Ascending aorta (tissue), 2 donors: ENCODE measurements around the gene STIL. TPM values are rescaled to one million over a fixed set of nuclear protein-coding genes. Genes with fewer than 3 reads are reported as not detected.

Experiments used
- DNase-seq, 2 donors: peaks; one replicate each; pipeline ENCODE4 v3.0.0-alpha.2; 2019; ENCODE audit warnings: low spot score in 2 of 2
- H3K27ac ChIP-seq, 2 donors: fragments of 200-600 bp; sonication (generic); one replicate each; pipeline ENCODE4 v1.5.1; 2016 to 2017; ENCODE audit warnings: mild to moderate bottlenecking in 1 of 2
- H3K27me3 ChIP-seq: fragments of 200-600 bp; sonication (generic); one replicate; pipeline ENCODE4 v1.5.1; 2017
- H3K36me3 ChIP-seq, 2 donors: fragments of 200-600 bp; sonication (generic); one replicate each; pipeline ENCODE4 v1.5.1; 2016
- H3K4me1 ChIP-seq, 2 donors: fragments of 200-600 bp; sonication (generic); one replicate each; pipeline ENCODE4 v1.5.1; 2016 to 2017; ENCODE audit warnings: mild to moderate bottlenecking in 1 of 2
- H3K4me3 ChIP-seq, 2 donors: fragments of 200-600 bp; sonication (generic); one replicate each; pipeline ENCODE4 v1.5.1; 2016 to 2017; ENCODE audit warnings: mild to moderate bottlenecking in 1 of 2
- H3K9me3 ChIP-seq, 2 donors: fragments of 200-600 bp; sonication (generic); one replicate each; pipeline ENCODE4 v1.5.1; 2016
- intact Hi-C: fragments of 100-400 bp; cut with DNase I; formaldehyde crosslinking; loops from one replicate; pipeline ENCODE4 v1.15.1; 2023
- total RNA-seq: library from RNA; depleted of rRNA; stranded (reverse); fragments of >200 nt; gene quantifications from one replicate; pipeline ENCODE4 v1.1.0, GENCODE V29; 2016
- TF ChIP-seq, protein P1 (sequence below), 3 experiments: fragments of 200-600 bp in 2 of 3; fragments of 450-650 bp in 1 of 3; sonication (generic) in 2 of 3; IDR thresholded peaks; one replicate each; pipeline ENCODE4 v1.5.1; 2016 to 2019; ENCODE audit warnings: antibody characterized with exemption in 3 of 3, mild to moderate bottlenecking in 1 of 3, moderate library complexity in 1 of 3

Gene STIL
- total RNA-seq, 1 donor from 2014 or later = 0.11 TPM

- Histone ChIP-seq H3K36me3 (no peaks in the 10 kb centered on the region), H3K4me1 (peaks cover 14 to 22% of the 10 kb centered on the region in 2 donors), H3K4me3 (peak overlapping the region; percentile 93 to 100), H3K27me3 (no peaks in the 10 kb centered on the region), H3K27ac (peak overlapping the region; percentile 99 to 100), H3K9me3 (no peaks in the 10 kb centered on the region)
- intact Hi-C loops = loop anchor here (1.0 to 10.0 kb wide), 5 partner anchors 20 to 719 kb away; partner anchors contain the start of genes CYP4X1, FOXD2, MOB3C and PDZK1IP1
- peak; percentile 31 to 90 for DNase-seq
- TF ChIP-seq, protein P1, sequence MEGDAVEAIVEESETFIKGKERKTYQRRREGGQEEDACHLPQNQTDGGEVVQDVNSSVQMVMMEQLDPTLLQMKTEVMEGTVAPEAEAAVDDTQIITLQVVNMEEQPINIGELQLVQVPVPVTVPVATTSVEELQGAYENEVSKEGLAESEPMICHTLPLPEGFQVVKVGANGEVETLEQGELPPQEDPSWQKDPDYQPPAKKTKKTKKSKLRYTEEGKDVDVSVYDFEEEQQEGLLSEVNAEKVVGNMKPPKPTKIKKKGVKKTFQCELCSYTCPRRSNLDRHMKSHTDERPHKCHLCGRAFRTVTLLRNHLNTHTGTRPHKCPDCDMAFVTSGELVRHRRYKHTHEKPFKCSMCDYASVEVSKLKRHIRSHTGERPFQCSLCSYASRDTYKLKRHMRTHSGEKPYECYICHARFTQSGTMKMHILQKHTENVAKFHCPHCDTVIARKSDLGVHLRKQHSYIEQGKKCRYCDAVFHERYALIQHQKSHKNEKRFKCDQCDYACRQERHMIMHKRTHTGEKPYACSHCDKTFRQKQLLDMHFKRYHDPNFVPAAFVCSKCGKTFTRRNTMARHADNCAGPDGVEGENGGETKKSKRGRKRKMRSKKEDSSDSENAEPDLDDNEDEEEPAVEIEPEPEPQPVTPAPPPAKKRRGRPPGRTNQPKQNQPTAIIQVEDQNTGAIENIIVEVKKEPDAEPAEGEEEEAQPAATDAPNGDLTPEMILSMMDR (IDR thresholded peaks at IDR 0.05) = peak in 1 of 3 experiments; percentile 28
Observed at GRCh38 chr1:47333922-47334764, 20.2 kb upstream of the STIL start.

DNA sequence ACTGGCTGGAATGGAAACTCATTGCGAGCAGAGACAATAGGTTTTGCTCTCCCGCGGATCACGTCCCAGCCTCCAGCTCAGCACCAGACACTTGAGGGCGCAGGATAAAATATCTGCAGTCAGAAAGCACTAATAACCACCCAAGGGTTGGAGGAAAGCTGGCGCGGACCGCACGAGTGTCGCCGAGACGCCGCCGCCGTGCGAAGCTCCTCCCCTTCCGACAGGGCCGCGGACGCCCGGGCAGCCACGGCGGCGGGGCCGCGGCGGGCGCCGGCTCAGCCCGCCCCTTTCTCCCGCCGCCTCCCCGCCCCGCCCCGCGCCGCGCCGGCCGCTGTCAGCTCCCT, 19.6 kb upstream of the STIL start, which contains the start of gene CMPK1:
TSS of gene CMPK1 (plus strand) at position 213 of the 344 bp plus-strand sequence. CDS start 156 bp downstream, outside the sequence.
- TF ChIP-seq, protein P1 (IDR thresholded peaks at IDR 0.05) = no peak
- peak in 1 of 2 donors; percentile 89 for DNase-seq
- Histone ChIP-seq H3K9me3 (no peaks in the 10 kb centered on the region), H3K36me3 (no peaks in the 10 kb centered on the region), H3K27ac (peak within 1 kb of the TSS; percentile 99 to 100), H3K4me3 (peak within 1 kb of the TSS; percentile 93 to 100), H3K4me1 (peaks cover 14 to 19% of the 10 kb centered on the region in 2 donors), H3K27me3 (no peaks in the 10 kb centered on the region)
- intact Hi-C loops = loop anchor here (5.0 to 10.0 kb wide), 4 partner anchors 104 to 719 kb away; partner anchors contain the start of genes CYP4X1, FOXD2, MOB3C and PDZK1IP1

GRCh38 chr1:47332779-47333577, 19.0 kb upstream of the STIL start:
- Histone ChIP-seq H3K4me1 (peaks cover 14 to 19% of the 10 kb centered on the region in 2 donors), H3K27me3 (no peaks in the 10 kb centered on the region), H3K9me3 (no peaks in the 10 kb centered on the region), H3K27ac (peak overlapping the region; percentile 99 to 100), H3K4me3 (peak overlapping the region; percentile 93 to 100), H3K36me3 (no peaks in the 10 kb centered on the region)
- TF ChIP-seq, protein P1 (IDR thresholded peaks at IDR 0.05) = no peak
- intact Hi-C loops = loop anchor here (5.0 to 10.0 kb wide), 4 partner anchors 104 to 718 kb away; partner anchors contain the start of genes CYP4X1, FOXD2, MOB3C and PDZK1IP1
- no peak for DNase-seq

GRCh38 chr1:47331875-47332274, 17.9 kb upstream of the STIL start:
- Histone ChIP-seq H3K27me3 (no peaks in the 10 kb centered on the region), H3K36me3 (no peaks in the 10 kb centered on the region), H3K9me3 (no peaks in the 10 kb centered on the region), H3K27ac (no peak overlapping the region), H3K4me1 (peaks cover 14 to 19% of the 10 kb centered on the region in 2 donors), H3K4me3 (no peak overlapping the region)
- intact Hi-C loops = loop anchor here (5.0 to 10.0 kb wide), 4 partner anchors 105 to 717 kb away; partner anchors contain the start of genes CYP4X1, FOXD2, MOB3C and PDZK1IP1
- TF ChIP-seq, protein P1 (IDR thresholded peaks at IDR 0.05) = no peak
- DNase-seq = no peak

DNA sequence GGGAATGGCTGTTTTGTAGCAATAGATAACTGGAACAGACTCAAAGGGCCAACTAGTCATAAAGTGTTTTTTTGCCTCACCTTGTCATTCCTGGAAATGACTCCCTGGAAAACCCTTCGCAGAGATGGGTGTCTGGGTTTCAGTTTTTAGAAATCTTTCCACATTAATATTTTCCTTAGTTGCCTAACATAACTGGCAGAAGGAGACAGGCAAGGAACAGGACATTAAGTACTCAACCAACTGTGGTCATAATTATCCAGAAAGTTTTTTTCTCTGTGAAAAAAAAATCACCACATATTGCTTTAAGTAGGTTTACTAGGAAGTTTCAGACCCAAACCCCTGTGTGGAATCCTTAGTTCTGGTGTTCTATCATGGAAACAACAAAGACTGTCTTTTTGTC, 16.3 kb upstream of the STIL start:
- no peak overlapping the region for H3K27ac ChIP-seq
- intact Hi-C loops = loop anchor here (5.0 to 10.0 kb wide), 4 partner anchors 107 to 715 kb away; partner anchors contain the start of genes CYP4X1, FOXD2, MOB3C and PDZK1IP1
- no peaks in the 10 kb centered on the region for H3K9me3 ChIP-seq
- no peaks in the 10 kb centered on the region for H3K27me3 ChIP-seq
- no peak overlapping the region for H3K4me3 ChIP-seq
- H3K4me1 ChIP-seq = peaks cover 5 to 12% of the 10 kb centered on the region in 2 donors
- H3K36me3 ChIP-seq = no peaks in the 10 kb centered on the region
- DNase-seq = no peak
- TF ChIP-seq, protein P1 (IDR thresholded peaks at IDR 0.05) = no peak
